SK-N-SH treated with all-trans-retinoic acid at 6 μM for 48 hours (cell line): ENCODE data around the gene TUBA1C.
A peak's percentile ranks its signal among the peaks of the same experiment; 100 is the strongest.
"Not testable (repeated sequence)": the region's sequence is repeated elsewhere in the genome, so short reads cannot be mapped to it uniquely, and the experiment has no call there.

Source experiments
- ATAC-seq: fragments of 200-7000 bp; cut with Tn5 transposase; 3 replicates; pipeline ENCODE4 v1.9.1; 2020; ENCODE audit warnings: mild to moderate bottlenecking, moderate library complexity
- ARNTL ChIP-seq: fragments of 450-650 bp; formaldehyde crosslinking; IDR thresholded peaks from 2 replicates; pipeline ENCODE4 v1.5.0; 2020; ENCODE audit warnings: low read depth, mild to moderate bottlenecking, moderate library complexity, borderline replicate concordance
- BACH2 ChIP-seq: fragments of 250-450 bp; sonication (Bioruptor Pico); IDR thresholded peaks from 2 replicates; pipeline ENCODE4 v1.9.0; 2021; ENCODE audit warnings: mild to moderate bottlenecking, borderline replicate concordance
- CREB5 ChIP-seq: fragments of 250-450 bp; sonication (Bioruptor Pico); IDR thresholded peaks from 2 replicates; pipeline ENCODE4 v1.5.1; 2020; ENCODE audit warnings: low read depth, mild to moderate bottlenecking, moderate library complexity
- CSDC2 ChIP-seq: fragments of 250-450 bp; sonication (Bioruptor Pico); IDR thresholded peaks from 2 replicates; pipeline ENCODE4 v1.5.0; 2020; ENCODE audit warnings: mild to moderate bottlenecking, moderate library complexity
- GLIS3 ChIP-seq: fragments of 250-450 bp; sonication (Bioruptor Pico); IDR thresholded peaks from 2 replicates; pipeline ENCODE4 v1.5.0; 2020; ENCODE audit warnings: mild to moderate bottlenecking, moderate library complexity
- ISL1 ChIP-seq: fragments of 250-450 bp; sonication (Bioruptor Pico); IDR thresholded peaks from 2 replicates; pipeline ENCODE4 v2.1.2; 2022; ENCODE audit warnings: mild to moderate bottlenecking, moderate library complexity
- OSR1 ChIP-seq: fragments of 250-450 bp; sonication (Bioruptor Pico); IDR thresholded peaks from 2 replicates; pipeline ENCODE4 v1.8.0; 2022; ENCODE audit warnings: moderate library complexity, mild to moderate bottlenecking, inconsistent platforms
- POU6F1 ChIP-seq: fragments of 250-450 bp; sonication (Bioruptor Pico); IDR thresholded peaks from 2 replicates; pipeline ENCODE4 v1.8.0; 2021; ENCODE audit warnings: low read depth, mild to moderate bottlenecking, moderate library complexity, borderline replicate concordance
- PPARA ChIP-seq: fragments of 250-450 bp; sonication (Bioruptor Pico); IDR thresholded peaks from 2 replicates; pipeline ENCODE4 v1.5.0; 2020; ENCODE audit warnings: mild to moderate bottlenecking, borderline replicate concordance
- SNAI2 ChIP-seq: fragments of 250-450 bp; sonication (Bioruptor Pico); IDR thresholded peaks from 2 replicates; pipeline ENCODE4 v1.5.0; 2020; ENCODE audit warnings: mild to moderate bottlenecking, moderate library complexity
- TCF4 ChIP-seq: fragments of 250-450 bp; sonication (Bioruptor Pico); IDR thresholded peaks from 2 replicates; pipeline ENCODE4 v1.8.0; 2021; ENCODE audit warnings: mild to moderate bottlenecking, moderate library complexity, borderline replicate concordance
- TOX ChIP-seq: fragments of 250-450 bp; sonication (Bioruptor Pico); IDR thresholded peaks from 2 replicates; pipeline ENCODE4 v1.8.0; 2021; ENCODE audit warnings: mild to moderate bottlenecking, moderate library complexity, borderline replicate concordance
- TSHZ2 ChIP-seq: fragments of 250-450 bp; sonication (Bioruptor Pico); IDR thresholded peaks from 2 replicates; pipeline ENCODE4 v1.5.0; 2020; ENCODE audit warnings: mild to moderate bottlenecking, moderate library complexity
- ZC3H10 ChIP-seq: fragments of 250-450 bp; sonication (Bioruptor Pico); IDR thresholded peaks from 2 replicates; pipeline ENCODE4 v1.5.1; 2021; ENCODE audit warnings: mild to moderate bottlenecking, moderate library complexity
- ZFP3 ChIP-seq: fragments of 250-450 bp; sonication (Bioruptor Pico); IDR thresholded peaks from 2 replicates; pipeline ENCODE4 v1.5.0; 2020; ENCODE audit warnings: mild to moderate bottlenecking, moderate library complexity
- ZFP30 ChIP-seq: fragments of 450-650 bp; formaldehyde crosslinking; IDR thresholded peaks from 2 replicates; pipeline ENCODE4 v1.5.0; 2022; ENCODE audit warnings: mild to moderate bottlenecking, moderate library complexity
- ZNF565 ChIP-seq: fragments of 450-650 bp; formaldehyde crosslinking; conservative IDR thresholded peaks from 2 replicates; pipeline ENCODE4 v1.5.0; 2020; ENCODE audit warnings: low read depth, mild to moderate bottlenecking, moderate library complexity
- ZNF70 ChIP-seq: fragments of 450-650 bp; formaldehyde crosslinking; IDR thresholded peaks from 2 replicates; pipeline ENCODE4 v1.5.0; 2020; ENCODE audit warnings: mild to moderate bottlenecking, moderate library complexity
- TF ChIP-seq, protein P1 (sequence below): fragments of 250-450 bp; sonication (Bioruptor Pico); IDR thresholded peaks from 2 replicates; pipeline ENCODE4 v1.8.0; 2020; ENCODE audit warnings: mild to moderate bottlenecking, moderate library complexity, borderline replicate concordance
- TF ChIP-seq, protein P2 (sequence below): fragments of 250-450 bp; sonication (Bioruptor Pico); IDR thresholded peaks from 2 replicates; pipeline ENCODE4 v1.5.1; 2021; ENCODE audit warnings: mild to moderate bottlenecking, moderate library complexity

The TUBA1C gene

DNA sequence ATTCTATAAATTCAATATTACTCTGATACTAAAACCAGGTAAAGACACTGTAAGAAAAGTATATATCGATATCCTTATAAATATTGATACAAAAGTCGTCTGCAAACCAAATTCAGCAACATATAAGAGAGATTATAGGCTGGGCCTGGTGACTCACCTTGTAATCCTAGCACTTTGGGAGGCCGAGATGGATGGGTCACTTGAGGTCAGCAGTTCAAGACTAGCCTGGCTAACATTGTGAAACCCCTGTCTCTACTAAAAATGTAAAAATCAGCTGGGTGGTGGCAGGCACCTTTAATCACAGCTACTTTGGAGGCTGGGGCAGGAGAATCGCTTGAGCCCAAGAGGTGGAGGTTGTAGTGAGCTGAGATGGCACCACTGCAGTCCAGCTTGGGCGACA, 13.5 kb upstream of the TUBA1C start:
- TF ChIP-seq ARNTL, result no peak
- no peak for TF ChIP-seq BACH2
- TF ChIP-seq ZNF565 (CRISPR knock-in tag), result no peak
- no peak for TF ChIP-seq TSHZ2 (CRISPR knock-in tag)
- TF ChIP-seq ZFP3 (CRISPR knock-in tag), result no peak
- TF ChIP-seq, protein P1, sequence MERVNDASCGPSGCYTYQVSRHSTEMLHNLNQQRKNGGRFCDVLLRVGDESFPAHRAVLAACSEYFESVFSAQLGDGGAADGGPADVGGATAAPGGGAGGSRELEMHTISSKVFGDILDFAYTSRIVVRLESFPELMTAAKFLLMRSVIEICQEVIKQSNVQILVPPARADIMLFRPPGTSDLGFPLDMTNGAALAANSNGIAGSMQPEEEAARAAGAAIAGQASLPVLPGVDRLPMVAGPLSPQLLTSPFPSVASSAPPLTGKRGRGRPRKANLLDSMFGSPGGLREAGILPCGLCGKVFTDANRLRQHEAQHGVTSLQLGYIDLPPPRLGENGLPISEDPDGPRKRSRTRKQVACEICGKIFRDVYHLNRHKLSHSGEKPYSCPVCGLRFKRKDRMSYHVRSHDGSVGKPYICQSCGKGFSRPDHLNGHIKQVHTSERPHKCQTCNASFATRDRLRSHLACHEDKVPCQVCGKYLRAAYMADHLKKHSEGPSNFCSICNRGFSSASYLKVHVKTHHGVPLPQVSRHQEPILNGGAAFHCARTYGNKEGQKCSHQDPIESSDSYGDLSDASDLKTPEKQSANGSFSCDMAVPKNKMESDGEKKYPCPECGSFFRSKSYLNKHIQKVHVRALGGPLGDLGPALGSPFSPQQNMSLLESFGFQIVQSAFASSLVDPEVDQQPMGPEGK (CRISPR knock-in tag), result no peak
- no peak for TF ChIP-seq CREB5 (CRISPR knock-in tag)
- TF ChIP-seq ISL1, result no peak
- no peak for TF ChIP-seq POU6F1
- no peak for TF ChIP-seq GLIS3 (CRISPR knock-in tag)
- no peak for TF ChIP-seq PPARA
- no peak for TF ChIP-seq SNAI2
- TF ChIP-seq, protein P2, sequence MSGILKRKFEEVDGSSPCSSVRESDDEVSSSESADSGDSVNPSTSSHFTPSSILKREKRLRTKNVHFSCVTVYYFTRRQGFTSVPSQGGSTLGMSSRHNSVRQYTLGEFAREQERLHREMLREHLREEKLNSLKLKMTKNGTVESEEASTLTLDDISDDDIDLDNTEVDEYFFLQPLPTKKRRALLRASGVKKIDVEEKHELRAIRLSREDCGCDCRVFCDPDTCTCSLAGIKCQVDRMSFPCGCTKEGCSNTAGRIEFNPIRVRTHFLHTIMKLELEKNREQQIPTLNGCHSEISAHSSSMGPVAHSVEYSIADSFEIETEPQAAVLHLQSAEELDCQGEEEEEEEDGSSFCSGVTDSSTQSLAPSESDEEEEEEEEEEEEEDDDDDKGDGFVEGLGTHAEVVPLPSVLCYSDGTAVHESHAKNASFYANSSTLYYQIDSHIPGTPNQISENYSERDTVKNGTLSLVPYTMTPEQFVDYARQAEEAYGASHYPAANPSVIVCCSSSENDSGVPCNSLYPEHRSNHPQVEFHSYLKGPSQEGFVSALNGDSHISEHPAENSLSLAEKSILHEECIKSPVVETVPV (CRISPR knock-in tag), result no peak
- no peak for TF ChIP-seq ZC3H10 (CRISPR knock-in tag)
- no peak for TF ChIP-seq ZFP30 (CRISPR knock-in tag)
- no peak for TF ChIP-seq OSR1 (CRISPR knock-in tag)
- no peak for TF ChIP-seq TOX (CRISPR knock-in tag)
- no peak for TF ChIP-seq TCF4 (CRISPR knock-in tag)
- TF ChIP-seq CSDC2 (CRISPR knock-in tag), result no peak
- ATAC-seq, result no peak

DNA sequence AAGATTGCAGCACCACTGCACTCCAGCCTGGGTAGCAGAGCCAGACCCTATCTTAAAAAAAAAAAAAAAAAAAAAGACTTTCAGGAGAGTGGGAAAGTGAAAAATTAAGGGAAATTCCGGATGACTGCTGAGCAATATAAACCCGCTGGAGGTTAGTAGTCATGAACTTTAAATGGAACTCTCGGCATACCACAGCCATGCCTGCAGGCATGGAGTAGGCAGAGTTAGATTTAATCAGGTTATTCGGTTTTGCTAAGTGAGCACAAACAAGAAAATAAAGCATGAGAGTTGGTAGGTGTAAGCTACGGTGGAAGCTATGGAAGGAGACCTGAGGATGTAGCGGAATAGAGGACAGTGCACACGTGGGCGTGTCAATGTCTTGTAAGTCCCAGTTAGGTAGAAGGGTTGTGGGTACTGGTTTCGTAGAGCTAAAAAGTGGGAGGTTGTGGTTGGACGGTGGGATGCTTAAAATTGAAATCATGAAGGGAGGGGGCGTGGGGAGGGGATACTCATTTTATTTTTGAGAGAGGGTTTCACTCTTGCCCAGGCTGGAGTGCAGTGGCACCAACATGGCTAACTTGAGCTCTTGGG, 11.8 kb upstream of the TUBA1C start:
- TF ChIP-seq TSHZ2 (CRISPR knock-in tag) (no peak), BACH2 (no peak), PPARA (no peak), SNAI2 (no peak), ZNF70 (no peak), ZFP3 (CRISPR knock-in tag) (no peak), ISL1 (no peak), CREB5 (CRISPR knock-in tag) (no peak), ZNF565 (CRISPR knock-in tag) (no peak), TCF4 (CRISPR knock-in tag) (no peak), GLIS3 (CRISPR knock-in tag) (no peak), ARNTL (no peak), POU6F1 (no peak)
- TF ChIP-seq, protein P1 (CRISPR knock-in tag), result no peak
- TF ChIP-seq, all 23 proteins: peak for 0
- ATAC-seq, result peak; percentile 50

GRCh38 chr12:49255456-49255855, 9.4 kb upstream of the TUBA1C start:
- not testable (repeated sequence) for ATAC-seq
